SIG-M5 treated with dmso at 0.1 percent for 504 hours (cell line): ENCODE data around the gene SYT13.
A peak's percentile ranks its signal among the peaks of the same experiment; 100 is the strongest.

Experiments used
- DNase-seq: peaks from one replicate; lab custom pipeline; 2025; ENCODE audit not compliant: unreplicated experiment; lab: John Stamatoyannopoulos, UW

Gene SYT13

DNA sequence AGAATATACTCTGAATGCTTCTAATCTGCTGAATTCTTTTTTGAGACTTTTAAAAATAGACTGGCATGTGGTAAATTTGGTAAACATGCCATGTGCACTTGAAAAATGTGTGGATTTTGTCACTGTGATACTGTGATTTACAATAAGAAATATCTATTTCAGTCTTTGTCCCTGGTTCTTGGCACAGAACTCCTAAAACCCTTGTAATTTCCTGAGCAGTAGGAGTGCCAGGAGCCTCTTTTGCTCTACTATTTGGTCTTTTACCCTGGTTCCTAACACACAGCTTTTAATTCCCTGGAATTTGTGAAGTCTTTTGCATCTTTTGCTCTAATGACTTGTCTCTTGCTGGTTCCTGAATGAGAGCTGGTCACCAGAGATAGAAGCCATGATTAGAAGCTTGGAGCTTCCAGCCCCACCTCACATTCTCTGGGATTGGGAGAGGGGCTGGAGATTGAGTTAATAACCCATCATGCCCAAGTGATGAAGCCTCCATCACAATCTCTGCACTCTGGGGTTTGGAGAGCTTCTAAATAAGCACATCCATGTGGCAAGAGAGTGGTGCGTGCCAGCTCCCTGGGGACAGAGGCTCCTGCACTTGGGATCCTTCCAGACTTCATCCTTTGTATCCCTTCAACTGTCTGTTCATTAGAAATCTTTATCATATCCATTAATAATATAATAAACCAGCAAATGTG, 27.2 kb upstream of the SYT13 start:
- no peak for DNase-seq

DNA sequence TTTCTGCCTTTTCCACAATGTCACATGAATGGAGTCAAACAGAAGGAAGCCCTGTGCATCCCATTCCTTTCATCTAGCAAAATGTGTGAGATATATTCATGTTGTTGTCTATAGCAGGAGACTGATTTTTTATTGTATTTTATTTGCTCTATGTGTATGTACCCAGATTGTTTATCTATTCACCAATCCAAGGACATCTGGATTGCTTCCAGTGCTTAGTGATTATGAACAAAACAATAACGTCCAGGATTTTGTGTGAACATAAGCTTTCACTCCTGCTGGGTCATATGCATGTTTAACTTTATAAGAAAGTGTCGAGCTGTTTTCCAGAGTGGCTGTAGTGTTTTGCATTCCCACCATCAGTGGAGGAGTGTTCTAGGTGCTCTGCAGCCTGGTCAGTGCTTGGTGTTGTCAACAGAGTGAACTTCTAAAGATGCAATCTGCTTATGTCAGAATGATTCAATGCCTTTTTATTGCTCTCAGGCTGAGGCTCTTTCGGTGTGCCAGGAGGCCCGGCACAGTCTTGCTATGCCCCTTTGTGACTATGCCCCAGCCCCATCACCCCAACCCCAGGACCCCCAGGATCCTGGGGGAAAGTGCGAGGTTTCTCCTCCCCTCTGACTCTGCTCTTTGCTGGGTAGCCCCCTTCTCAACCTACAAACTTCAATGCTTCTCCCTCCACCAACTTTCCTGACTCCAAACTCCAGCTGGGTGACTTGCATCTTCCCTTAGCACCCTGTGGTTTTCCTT, 19.9 kb upstream of the SYT13 start:
- DNase-seq = no peak

DNA sequence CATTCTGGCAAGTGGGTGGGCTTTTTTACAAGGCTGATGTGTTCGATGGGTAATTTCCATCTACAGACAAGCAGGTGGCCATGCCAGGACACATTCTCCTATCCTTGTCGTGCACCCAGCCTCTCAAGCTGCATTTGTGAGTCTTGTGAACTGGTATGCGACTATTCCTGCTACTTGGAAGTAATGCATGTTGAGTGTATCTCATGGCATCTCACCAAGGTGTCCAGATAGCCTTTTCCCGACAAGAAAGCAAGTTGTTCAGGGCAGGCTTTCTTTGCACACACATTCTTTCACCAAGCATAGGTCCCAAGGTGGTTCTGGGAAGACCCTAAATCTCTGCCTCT, 18.8 kb upstream of the SYT13 start:
- DNase-seq = no peak

DNA sequence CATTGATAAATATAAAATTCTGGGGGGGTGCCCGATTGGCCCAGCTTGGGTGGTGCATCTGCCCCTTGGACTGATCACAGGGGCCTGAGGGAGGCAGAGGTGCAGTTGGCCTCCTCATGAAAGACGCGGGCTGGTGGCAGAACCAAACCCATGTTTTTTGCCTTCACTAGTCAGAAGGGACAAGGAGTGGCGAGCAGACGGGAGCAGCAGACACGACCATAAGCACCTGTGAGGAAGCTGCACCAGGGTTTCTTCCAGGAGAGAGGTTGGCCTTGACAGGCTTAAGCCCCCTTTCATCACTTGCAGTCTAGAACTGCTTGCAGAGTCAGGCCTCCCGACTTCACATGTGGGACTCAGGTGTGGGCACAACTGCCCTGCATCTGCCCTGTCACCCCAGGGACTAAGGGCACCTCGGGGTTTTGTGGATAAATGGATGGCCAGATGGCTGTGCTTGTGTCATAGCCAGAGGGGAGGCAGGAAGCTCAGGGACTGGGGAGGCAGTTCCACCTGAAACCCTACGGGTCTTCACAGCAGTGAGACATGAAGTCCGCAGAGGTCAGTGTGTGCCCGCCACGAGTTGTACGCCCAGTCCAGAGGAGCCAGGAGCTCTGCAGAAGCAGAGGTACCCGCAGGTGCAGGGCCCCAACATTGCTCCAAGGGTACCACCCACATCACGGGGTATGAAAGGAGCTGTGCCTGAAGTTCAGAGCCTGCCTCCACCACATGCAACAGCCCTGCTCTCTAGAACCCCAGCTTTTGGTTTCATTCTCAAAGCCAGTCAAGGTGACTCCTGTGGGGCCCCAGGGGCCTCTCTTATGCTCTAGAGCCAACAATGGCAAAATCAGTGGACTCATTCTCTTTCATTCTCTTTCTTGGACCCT, 18.2 kb upstream of the SYT13 start:
- DNase-seq = no peak

DNA sequence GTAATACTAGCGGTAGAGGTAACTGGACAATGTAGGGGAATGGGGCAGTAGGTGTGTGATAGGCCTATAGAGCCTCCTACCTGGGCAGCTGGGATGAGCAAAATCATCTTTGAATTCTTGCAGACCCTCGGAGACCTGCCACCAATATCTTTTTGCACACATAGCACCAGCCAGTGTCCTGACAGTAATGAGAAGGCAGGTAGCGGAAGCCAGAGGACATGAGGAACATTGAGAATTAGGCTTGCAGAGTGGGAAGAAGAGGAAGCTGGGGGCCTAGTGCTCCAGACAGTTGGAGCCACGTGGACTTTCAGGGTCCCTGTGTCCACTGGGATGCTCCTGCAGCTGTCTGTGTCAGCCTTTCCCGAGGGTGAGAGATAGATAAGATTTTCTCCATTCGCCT, 17.2 kb upstream of the SYT13 start:
- DNase-seq = no peak

DNA sequence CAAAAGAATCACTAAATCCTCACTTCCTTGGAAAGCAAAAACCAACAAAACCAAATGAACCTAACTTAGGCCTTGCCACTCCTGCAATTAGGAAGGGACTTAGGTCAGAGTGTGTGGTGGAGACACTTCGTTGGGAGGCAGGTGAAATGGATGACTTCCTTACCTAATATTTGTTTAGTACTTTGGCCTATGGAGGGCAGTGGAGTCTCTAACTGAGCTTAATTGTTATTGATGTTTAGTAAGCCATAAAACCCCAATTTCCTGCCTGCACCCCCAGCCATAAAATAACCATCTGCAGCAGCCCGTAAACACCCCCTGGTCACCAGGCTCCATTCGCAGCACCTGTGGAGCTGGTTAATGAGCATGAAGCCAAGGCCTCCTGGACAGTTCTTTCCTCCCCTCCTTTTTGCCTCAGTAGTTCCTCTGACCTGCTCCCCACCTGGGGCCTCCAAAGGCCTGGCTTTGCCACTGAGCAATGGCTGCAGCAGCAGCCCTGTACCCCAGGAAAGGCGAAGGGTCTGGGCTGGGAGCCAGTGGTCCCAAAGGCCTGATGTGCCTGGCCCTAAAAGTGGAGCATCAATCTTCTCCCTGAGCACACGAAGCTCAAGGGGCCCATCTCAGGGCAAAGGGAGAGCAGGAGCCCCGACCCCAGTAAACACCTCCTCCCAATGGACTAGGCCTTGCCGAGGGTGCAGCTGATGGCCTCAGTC, 15.6 kb upstream of the SYT13 start:
- no peak for DNase-seq

DNA sequence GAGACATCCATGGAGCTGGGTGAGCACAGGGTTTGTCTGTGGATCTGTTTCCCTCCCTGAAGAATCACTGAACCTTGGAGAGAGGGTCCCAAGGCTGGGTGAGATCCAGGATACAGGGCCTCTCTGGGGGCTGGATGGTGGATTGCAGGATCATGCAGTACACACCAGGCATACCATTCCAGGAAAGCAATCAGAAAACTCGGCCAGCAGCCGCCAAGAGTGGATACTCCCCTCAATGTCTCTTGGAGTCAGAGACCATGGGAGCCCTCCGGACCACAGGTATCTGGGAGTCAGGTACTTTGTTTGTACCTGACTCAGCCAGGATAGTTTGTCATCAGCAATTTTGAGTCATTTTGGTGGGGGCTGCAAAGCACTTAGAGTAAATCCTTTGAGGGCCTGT, 14.6 kb upstream of the SYT13 start:
- no peak for DNase-seq

DNA sequence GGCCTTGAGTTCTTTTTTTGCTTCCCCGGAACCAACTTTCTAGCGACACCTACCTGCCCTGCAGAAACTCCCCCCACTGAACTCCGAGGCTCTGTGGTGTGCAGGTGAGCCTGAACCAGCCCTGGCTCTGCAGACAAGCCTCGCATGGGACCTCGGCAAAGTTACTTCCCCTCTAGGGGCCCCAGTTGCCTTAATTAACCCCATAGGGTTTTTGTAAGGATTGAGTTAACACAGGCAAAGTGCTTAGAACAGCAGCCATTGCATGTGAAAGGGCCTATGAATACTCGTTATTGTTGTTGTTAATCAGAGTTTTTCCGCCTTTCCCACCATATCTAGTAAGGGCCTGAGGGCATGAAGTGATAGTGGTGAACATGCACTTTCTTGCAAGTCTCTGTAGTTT, 12.6 kb upstream of the SYT13 start:
- DNase-seq = no peak

DNA sequence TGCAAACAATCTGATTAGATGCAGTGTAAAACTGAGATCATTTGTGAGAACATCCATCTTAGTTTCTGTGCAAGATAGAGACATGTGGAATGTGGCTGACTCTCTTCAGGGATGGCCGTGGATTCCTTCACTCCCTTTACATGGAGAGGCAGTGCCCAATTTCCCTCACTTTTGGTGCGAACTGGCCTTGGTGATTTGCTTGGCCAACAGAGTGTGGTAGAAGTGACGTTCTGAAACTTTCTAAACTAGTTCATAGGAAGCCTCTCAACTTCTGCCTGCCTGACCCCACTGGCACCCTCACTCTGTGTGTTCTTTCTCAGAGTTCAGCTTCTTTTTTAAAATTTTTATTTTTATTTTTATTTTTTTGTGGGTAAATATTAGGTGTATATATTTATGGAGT, 9.9 kb upstream of the SYT13 start:
- no peak for DNase-seq

DNA sequence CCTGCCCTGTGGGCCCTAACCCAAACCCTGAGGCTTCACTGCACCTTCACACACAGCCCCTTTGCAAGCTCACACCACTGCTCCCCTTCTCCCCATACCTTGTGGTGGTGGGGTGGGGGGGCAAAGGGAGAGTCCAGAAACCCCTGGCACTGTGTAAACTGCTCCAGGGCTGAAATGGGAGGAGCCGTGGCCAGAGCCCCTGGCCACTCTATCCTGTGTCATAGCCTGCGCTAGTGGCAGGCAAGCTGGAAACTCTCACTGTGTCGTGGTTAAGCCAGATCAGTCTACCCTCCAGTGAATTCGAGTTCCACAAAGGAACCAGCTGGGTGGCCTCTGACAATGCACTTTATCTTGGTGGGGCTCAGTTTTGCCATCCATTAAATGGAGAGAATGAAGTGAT, 8.4 kb upstream of the SYT13 start:
- DNase-seq = no peak

DNA sequence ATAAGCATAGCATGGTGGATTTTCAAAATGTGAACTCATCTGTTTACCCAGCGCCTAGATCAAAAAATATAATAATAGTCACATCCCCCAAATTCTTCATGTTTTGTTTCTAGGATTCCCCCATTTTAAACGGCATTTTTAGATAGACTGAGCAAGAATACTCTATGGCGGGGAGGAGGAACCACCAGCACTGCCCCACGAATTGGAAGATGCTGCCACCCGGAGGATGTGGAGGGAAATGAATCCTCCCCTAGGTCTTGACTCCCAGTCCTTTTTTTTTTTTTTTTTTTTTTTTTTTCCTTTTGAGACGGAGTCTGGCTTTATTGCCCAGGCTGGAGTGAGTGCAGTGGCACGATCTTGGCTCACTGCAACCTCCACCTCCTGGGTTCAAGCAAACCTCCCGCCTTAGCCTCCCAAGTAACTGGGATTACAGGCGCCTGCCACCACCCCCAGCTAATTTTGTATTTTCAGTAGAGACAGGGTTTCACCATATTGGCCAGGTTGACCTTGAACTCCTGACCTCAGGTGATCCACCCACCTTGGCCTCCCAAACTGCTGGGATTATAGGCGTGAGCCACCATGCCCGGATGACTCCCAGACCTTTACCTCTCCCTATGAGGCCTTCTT, 7.5 kb upstream of the SYT13 start:
- peak; percentile 69 for DNase-seq

DNA sequence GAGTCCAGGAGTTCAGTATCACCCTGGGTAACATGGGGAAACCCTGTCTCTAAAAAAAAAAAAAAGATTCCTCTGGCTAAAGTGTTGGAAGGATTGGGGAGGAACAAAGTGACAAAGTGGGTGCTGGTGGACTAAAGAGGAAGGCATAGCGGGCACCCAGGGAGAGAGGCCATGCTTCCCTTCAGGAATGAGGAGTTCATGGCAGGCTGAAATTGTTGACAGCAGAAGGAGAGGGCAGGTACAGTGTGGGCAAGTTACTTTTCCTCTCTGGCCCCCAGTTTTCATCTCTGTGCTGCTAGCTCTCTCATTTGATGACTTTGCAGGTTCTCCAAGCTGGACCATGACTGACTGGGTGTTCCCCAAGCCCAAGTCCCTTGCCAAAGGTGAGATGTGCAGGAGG, 4.4 kb upstream of the SYT13 start:
- DNase-seq = no peak

DNA sequence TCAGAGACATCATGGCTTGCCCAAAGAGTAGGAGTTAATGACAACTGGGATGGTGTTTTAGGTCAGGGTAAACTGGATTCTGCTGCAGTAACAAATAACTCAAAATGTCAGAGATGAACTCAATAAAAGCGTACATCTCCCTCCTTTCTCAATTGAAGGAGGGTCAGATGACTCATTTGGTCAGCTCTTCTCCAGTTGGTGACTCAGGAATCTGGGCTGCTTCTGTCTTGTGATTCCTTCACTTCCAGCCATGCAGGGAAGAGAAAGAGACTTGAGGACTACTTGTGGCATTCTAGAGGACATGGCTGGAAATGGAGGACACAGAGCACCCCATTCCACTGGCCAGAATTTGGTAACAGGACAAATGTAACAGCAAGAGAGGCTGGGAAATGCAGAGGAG, 3.2 kb upstream of the SYT13 start:
- DNase-seq = no peak

DNA sequence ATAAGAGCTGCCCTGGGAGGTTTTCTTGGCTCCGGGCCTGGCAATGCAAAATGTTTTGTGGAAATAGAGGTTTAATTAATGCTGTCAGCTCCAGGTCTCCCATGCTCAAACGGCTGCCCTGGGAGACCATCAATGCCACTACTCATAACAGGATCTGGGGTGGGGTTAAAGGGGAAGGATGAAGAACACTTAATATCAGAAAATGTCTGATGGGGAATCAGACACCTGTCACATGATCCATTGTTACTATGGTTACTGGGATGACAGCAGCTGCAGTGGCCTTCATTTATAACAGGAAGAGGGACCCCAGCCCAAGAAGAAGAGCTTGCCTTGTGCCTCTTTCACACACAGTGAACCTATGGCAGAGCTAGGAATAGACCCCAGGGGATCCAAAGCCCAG, 2.2 kb upstream of the SYT13 start:
- no peak for DNase-seq

DNA sequence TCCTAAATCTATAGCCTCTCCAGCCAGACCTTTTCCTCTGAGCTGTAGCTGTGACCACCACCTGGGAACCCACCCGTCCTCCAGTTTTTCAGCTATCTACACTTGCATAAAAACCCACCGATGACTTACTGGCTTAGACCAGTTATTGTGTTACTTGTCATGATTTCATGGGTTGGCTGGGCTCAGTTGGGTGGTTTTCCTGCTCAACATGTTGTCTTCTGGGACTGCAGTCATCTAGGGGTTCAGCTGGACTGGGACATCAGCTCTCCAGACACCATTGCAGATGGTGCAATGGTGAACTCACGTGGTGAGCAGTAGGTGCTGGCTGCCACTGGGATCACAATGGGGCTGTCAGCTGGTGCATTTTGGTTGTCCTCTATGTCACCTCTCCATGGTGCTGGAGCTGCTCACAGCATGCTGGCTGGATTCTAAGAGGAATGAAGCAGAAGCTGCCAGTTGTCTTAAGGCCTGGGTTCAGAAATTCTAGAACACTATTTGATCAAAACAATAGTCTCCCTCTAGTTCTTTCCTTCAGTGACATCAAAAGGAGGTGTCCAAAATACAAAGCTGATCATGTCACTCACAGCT, 1.3 kb upstream of the SYT13 start:
- DNase-seq = no peak

DNA sequence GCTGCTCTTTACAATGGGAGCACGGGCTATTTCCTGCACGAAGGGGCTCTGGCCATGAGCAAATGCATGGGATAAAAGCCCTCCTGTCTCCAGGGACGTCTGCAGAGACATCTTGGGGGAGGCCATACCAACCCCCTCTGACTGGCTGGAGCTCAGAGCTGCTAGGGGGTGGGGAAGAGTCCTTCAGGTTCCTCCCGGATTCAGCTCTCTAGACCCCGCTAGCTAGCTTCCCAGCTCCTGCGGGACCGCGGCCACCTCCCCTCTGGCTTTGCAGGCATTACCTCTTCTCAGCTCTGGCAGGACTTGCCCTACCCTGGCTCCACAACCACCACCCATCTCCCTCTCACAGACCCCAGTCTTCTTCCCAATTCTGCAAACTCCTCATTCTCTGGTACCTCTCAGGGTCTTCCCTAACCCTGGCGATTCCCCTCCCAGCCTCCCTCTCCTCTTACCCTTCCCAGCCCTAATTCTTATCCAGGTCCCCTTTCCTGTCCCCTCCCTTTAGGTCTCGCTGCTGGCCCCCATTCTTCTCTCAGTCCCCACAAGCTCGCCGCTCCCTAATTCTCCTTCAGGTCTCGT, 802 bp downstream of the SYT13 start:
- DNase-seq = no peak

DNA sequence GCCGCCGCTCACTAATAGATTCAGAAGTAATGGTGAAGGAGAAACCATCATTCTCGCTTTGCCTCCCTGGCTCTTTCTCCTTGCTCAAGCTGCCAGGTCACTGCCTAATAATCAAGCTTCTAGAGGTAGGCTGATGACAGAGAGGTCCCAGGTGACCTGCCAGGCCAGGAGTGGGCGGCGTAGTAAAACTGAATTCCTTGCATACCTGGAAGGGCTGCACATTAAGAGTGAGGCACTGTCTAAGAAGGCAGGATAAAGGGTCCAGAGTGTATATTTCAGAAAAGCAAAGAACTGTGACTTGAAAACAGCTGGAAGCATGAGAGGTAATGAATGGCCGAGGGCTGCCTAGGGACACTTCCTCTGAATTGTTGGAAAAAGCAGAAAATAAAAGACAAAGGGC, 4.1 kb downstream of the SYT13 start:
- no peak for DNase-seq

DNA sequence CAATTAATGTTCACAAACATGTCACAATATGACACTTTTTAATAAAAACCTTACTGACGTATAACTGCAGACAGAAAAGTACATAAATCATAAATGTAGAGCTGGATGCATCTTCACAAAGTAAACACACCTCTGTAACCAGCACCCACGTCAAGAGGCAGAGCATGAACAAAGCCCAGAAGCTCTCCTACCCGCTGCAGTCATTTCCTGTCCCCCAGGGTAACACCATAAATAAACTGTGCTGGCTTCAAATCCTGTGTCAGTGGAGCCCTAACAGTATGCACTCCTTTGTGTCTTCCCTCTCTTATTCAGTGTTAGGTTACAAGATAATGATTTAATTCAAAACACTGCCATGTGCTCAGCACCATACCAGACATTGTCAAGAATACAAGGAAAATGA, 5.7 kb downstream of the SYT13 start:
- no peak for DNase-seq

DNA sequence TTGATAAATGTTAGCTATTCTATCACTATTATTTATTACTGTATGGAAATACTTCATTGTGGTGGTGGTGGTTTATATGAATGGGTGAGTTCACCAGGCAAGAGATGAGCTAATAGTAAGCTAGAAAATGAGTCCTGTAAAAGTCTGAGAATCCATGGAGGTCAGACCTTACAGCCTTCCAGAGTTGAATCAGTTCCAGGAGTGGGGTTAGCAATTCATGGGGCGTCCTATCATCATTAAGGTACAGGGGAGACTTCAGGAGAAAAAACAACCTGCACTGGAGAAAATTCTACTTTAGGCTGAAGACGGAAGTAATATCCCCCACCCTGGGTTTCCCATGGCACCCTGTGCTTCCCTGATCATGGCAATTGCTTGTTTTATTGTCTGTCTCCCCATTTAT, 6.5 kb downstream of the SYT13 start:
- DNase-seq = no peak

DNA sequence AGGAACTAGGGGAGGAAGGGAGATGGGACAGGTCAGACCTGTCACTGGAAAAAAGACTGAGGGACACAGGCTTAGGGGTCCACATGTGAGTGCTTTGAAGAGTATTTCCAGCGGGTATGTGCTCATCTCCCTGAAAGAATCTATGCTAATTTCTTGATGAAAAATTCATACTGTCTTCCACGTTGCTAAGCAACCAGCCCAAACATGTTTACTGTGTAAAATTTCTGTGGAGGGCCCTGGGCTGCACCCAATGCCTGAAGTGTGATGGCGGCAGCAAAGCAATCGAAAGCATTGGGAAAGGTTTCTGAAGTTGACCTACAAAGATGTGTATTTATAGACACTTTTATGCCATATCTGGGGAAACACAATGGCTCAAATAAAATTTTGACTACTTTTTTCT, 7.4 kb downstream of the SYT13 start:
- DNase-seq = no peak
